HG03521 (cell line): Measurements from ENCODE around the gene CEACAM1.
"Not testable (repeated sequence)": the region's sequence is repeated elsewhere in the genome, so short reads cannot be mapped to it uniquely, and the experiment has no call there.

Experiments
- ATAC-seq: cut with Tn5 transposase; IDR thresholded peaks from one replicate; pipeline ENCODE4 v1.9.1; 2021; ENCODE audit warnings: mild to moderate bottlenecking, moderate library complexity; ENCODE audit not compliant: unreplicated experiment

Gene CEACAM1

GRCh38 chr19:42512743-42513304, 15.5 kb downstream of the CEACAM1 start:
- peak; percentile 64 for ATAC-seq

DNA sequence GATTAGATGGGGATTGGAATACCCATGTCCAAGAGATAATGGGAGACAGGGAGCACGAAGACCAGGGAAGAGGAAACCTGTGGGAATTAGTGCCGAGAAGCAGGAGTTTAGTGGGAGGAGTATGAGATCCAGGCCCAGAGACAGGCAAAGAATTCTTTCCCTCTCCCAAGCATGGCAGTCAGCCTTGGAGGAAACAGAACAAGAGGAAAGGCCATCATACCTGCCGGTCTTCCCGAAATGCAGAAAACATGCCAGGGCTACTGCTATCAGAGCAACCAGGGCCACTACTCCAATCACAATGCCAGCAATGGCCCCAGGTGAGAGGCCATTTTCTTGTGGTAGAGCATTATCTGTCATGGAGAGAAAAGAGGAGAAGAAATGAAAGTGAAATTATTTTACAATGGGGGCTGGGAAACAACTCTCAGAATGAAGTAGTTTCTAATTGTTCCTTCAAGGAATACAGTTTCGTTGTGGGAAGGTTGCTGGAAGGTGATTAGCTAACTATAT, 16.1 kb downstream of the CEACAM1 start:
- ATAC-seq = no peak

DNA sequence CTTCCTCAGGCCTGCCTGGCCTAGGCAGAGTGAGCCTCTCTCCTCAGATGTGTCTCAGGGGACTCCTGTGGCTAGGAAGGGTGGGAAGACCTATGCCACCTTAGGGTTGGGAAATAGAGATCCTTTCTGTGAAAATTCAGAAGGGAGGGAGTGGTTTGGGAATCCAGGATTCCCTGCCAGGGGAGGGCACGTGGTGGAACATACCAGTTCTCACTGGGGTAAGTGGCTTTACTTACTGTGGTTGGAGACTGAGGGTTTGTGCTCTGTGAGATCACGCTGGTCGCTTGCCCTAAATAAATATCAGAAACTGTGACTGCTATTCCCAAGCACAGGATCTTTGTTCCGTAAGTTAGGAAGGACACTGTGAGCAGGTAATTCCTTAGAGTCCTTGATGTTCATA, 16.9 kb downstream of the CEACAM1 start:
- ATAC-seq = no peak

- no peak for ATAC-seq
These were observed 19.3 kb downstream of the CEACAM1 start for GRCh38 chr19:42508892-42509444.

DNA sequence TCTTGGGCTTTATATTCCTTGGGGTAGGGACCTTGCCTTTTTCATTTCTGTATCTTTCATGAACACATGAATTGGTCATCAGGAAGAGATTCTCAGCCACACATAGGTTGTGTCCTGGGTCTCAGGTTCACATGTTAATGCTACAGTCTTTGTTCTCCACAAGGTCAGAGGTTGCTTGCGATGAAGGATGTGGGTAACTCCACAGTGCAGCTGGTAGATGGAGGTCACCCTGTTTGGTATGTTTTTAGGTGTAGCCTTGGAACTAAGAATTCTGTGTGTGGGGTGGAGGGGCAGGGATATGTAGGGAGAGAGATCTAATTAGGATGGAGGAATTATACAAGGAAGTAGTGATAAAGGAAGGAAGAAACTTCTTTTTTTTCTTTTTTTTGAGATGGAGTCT, 23.2 kb downstream of the CEACAM1 start:
- no peak for ATAC-seq

DNA sequence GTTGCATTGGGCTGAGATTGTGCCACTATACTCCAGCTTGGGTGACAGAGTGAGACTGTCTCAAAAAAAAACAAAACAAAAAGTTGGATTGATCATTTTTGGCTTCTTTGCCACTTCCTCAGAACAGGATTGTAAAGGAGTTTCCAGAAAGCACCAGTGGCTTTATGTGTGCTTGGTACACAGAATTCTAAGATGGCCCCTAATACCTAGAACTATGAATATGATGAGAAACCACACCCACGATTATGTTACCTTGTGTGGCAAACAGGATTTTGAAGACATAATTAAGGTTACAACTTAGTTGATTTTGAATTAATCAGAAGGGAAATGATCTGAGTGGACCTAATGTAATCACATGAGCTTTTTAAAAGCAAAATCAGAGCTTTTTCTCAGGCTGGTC, 26.5 kb downstream of the CEACAM1 start:
- ATAC-seq = no peak

DNA sequence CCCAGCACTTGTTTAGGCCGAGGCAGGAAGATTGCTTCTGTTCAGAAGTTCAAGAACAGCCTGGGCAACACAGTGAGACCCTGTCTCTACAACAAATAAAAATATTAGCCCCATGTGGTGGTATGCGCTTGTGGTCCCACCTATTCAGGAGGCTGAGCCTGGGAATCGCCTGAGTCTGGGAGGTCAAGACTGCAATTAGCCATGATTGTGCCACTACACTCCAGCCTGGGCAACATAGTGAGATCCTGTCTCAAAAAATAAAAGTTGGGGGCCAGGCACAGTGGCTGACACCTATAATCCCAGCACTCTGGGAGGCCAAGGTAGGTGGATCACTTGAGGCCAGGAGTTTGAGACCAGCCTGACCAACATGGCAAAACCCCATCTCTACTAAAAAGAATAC, 27.0 kb downstream of the CEACAM1 start:
- not testable (repeated sequence) for ATAC-seq

DNA sequence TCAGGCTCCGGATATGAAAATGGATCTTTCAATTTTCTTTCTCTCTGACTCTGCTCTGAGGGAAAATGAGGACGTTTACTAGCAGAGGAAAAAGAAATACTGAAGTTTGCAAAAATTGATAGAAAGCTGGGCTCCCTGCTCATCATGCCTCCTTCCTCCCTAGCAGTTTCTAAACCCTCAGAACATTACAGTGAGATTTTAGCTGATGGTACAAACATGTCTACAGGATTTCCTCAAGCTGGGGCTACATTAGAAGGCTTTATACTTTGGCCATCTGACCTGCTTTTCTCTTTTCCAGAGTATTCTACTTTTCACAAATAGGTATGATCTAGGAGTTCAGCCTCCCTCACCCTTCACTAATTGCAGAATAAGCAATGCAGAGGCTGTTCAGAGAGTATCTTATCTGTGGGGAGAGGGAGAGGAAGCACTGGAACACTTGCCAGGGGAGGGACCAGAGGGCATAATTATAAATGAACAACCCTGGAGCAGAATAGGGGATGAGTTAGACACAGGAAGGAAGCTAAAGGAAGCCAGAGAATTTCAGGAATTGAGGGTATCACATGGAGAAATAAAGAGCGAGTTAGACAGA, 30.0 kb downstream of the CEACAM1 start:
- no peak for ATAC-seq

GRCh38 chr19:42497492-42498168, 30.7 kb downstream of the CEACAM1 start:
- no peak for ATAC-seq

DNA sequence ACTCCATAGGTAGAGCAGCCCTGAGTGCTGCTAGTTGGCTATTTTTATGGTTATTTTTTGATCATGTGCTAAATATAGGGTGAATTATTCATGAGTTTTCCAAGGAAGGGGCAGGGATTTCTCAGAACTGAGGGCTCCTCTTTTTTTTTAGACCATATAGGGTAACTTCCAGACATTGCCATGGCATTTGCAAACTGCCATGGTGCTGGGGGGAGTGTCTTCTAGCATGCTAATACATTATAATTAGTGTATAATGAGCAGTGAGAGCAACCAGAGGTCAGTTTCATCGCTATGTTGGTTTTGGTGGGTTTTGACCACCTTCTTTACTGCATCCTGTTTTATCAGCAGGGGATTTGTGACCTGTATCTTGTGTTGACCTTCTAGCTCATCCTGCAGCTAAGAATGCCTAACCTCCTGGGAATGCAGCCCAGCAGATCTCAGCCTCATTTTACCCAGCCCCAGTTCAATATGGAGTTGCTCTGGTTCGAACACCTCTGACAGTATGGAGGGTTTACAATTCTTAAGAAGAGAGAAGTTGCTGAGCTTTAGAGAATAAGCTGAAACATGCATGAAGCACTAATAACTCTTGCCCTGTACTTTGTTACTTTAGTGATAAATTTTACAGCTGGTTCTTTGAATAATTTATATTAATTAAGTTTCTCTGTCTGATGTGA, 31.7 kb downstream of the CEACAM1 start:
- ATAC-seq = no peak

- ATAC-seq = no peak
These were observed 32.6 kb downstream of the CEACAM1 start for GRCh38 chr19:42495663-42496062.

GRCh38 chr19:42494321-42494720, 34.0 kb downstream of the CEACAM1 start:
- ATAC-seq = no peak

DNA sequence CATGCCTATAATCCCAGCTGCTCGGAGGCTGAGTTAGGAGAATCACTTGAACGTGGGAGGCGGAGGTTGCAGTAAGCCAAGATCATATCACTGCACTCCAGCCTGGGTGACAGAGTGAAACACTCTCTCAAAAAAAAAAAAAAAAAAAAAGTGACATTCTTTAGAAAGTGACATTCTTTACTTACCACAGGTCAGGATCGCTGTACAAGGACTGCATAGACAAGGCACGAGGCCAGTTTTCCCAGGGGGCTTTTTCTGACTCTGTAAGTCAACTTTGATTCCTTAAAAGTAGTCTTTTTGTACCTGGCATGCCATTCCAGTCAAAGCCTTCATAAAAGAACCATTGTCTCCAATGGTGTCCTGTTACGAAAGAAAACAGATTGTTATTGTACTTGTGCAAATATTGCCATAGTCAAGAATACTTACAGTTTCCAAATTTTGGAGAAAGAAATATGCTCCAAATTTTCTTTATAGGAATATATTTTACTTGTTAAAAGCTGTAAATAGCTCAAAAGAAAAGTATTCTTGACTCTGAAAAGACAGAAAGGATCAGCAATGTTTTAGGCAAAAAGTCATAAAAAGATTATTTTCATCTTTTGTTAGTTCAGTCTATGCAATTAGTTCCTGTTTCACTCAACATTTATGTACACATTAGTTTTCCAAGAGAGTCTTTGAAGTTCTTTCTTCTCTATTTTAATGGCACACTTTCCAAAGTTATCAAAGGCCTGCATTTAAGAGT, 39.3 kb downstream of the CEACAM1 start:
- no peak for ATAC-seq

DNA sequence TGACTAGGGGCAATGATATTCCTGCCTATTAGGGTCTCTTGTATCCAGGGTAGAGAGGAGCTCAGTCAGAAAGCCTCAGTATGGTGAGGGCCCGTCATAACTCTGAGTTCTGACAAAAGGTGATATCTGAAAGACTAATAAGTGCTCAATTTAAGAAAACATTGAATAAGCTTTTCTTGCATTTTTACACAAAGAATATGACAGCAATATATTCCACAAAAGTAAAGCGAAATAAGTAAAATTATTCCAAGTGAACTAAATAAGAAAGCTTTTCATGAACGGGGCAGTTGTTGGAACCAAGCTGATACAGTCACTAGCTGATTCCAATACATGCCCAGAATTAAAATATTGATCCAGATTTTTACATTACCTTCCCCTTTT, 40.5 kb downstream of the CEACAM1 start:
- no peak for ATAC-seq

DNA sequence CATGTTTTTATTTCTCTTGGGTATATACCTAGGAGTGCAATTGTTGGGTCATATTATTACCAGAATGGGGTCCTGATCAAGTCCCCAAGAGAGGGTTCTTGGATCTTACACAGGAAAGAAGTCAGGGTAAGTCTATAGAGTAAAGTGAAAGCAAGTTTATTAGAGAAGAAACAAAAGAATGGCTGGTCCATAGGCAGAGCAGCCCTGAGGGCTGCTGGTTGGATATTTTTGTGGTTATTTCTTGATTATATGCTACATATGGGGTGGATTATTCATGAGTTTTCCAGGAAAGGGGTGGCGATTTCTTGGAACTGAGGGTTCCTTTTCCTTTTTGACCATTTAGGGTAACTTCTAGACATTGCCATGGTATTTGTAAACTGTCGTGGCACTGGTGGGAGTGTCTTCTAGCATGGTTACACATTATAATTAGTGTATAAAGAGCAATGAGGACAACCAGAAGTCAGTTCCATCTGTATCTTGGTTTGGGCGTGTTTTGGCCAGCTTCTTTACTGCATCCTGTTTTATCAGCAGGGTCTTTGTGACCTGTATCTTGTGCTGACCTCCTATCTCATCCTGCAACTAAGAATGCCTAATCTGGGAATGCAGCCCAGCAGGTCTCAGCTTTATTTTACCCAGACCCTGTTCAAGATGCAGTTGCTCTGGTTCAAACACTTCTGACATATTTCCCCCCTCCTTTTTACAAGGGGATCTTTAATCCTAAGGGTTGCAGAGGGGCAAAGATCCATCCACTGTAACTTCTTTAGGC, 41.1 kb downstream of the CEACAM1 start:
- ATAC-seq = no peak

DNA sequence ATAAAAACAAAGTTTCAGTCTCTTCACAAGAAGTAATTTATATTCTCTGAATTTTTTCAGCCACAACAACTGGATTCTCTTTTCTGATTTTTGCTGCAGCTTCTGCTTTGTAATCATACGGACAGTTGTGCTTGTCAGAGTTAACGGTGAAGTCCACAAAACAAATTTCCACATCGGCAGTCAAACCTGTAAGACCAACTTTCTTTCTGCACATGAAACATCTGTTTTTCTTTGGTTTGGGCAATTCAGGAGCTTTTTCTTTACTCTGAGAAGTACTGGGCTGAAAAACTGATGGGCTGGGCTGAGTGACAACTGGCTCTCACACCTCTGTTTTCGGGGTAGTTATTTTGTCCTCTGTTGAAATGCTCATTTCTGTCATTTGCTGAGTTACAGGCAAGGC, 43.2 kb downstream of the CEACAM1 start:
- not testable (repeated sequence) for ATAC-seq

GRCh38 chr19:42480335-42481095, 47.8 kb downstream of the CEACAM1 start:
- no peak for ATAC-seq

DNA sequence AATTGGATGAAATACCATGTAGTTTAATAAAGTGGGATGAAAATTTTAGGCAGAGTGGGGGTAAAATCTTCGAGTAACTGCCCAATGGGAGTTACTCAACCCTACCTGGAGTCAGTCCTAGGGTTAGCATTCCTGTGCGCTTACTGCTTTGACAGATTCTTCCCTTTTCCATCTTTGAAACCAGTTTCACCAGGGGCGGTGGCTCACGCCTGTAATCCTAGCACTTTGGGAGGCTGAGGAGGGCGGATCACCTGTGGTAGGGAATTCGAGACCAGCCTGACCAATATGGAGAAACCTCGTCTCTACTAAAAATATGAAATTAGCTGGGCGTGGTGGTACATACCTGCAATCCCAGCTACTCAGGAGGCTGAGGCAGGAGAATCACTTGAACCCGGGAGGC, 48.5 kb downstream of the CEACAM1 start:
- ATAC-seq = no peak

GRCh38 chr19:42478765-42479311, 49.4 kb downstream of the CEACAM1 start:
- no peak for ATAC-seq
